SH-SY5Y (cell line): ENCODE measurements around the gene ZDBF2.

Source experiments
- GATA2 ChIP-seq: IDR thresholded peaks from 2 replicates; pipeline ENCODE4 v1.6.1; 2011; ENCODE audit warnings: mild to moderate bottlenecking, low read depth, low read length
- GATA3 ChIP-seq: IDR thresholded peaks from 2 replicates; pipeline ENCODE4 v1.6.1; 2011; ENCODE audit warnings: low read depth, mild to moderate bottlenecking, low read length, moderate library complexity

- TF ChIP-seq GATA2, result no peak
- no peak for TF ChIP-seq GATA3
These were observed 10.4 kb upstream of the ZDBF2 start for GRCh38 chr2:206263959-206264603.
